ENCODE results near the gene AP2A2. TPM values are rescaled to one million over a fixed set of nuclear protein-coding genes. Genes with fewer than 3 reads are reported as not detected.

Gene AP2A2
- total RNA-seq, 2 donors from 2014 or later, result 99.0 to 109 TPM

GRCh38 chr11:991711-992307, 66.1 kb downstream of the AP2A2 start:
- H3K4me3 ChIP-seq, result no peak overlapping the region
- no peaks in the 10 kb centered on the region for H3K9me3 ChIP-seq
- H3K27ac ChIP-seq, result no peak overlapping the region
- no peaks in the 10 kb centered on the region for H3K27me3 ChIP-seq (replicated peaks; ENCODE audit: insufficient read depth)
- DNase-seq (ENCODE audit: low spot score) (no peak), ATAC-seq (ENCODE audit: insufficient number of reproducible peaks, low FRiP score, low read depth) (no peak)
- H3K36me3 ChIP-seq, result peaks cover 62% of the 10 kb centered on the region
- no peaks in the 10 kb centered on the region for H3K4me1 ChIP-seq (ENCODE audit: control insufficient read depth in 1 of 2, low read depth in 2 of 2)
- TF ChIP-seq CTCF (IDR thresholded peaks at IDR 0.05), result no peak

- Histone ChIP-seq H3K27ac (no peak overlapping the region), H3K4me1 (ENCODE audit: control insufficient read depth in 1 of 2, low read depth in 2 of 2) (no peaks in the 10 kb centered on the region), H3K9me3 (no peaks in the 10 kb centered on the region), H3K36me3 (peaks cover 58% of the 10 kb centered on the region), H3K4me3 (no peak overlapping the region), H3K27me3 (replicated peaks; ENCODE audit: insufficient read depth) (no peaks in the 10 kb centered on the region)
- TF ChIP-seq CTCF (IDR thresholded peaks at IDR 0.05), result no peak
- ATAC-seq (ENCODE audit: insufficient number of reproducible peaks, low FRiP score, low read depth), result no peak
- DNase-seq (ENCODE audit: low spot score), result no peak
These were observed 66.9 kb downstream of the AP2A2 start for GRCh38 chr11:992577-992976.

DNA sequence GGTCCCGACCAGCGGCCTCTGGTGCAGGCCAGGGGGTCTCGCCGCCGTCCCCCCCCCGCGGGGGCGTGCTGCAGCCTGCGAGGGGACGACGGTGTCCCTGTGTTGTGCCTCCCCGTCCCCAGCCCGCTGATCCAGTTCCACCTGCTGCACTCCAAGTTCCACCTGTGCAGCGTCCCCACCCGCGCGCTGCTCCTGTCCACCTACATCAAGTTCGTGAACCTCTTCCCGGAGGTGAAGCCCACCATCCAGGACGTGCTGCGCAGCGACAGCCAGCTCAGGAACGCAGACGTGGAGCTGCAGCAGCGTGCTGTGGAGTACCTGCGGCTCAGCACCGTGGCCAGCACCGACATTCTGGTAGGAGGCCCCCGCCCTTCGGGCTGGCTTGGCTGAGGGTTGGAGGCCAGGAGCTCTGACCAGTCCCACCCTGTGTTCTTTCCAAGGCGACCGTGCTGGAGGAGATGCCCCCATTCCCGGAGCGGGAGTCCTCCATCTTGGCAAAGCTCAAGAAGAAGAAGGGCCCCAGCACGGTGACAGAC, 68.0 kb downstream of the AP2A2 start:
- no peaks in the 10 kb centered on the region for H3K9me3 ChIP-seq
- no peak overlapping the region for H3K4me3 ChIP-seq
- no peak overlapping the region for H3K27ac ChIP-seq
- H3K4me1 ChIP-seq (ENCODE audit: control insufficient read depth in 1 of 2, low read depth in 2 of 2), result no peaks in the 10 kb centered on the region
- TF ChIP-seq CTCF (IDR thresholded peaks at IDR 0.05), result no peak
- H3K27me3 ChIP-seq (replicated peaks; ENCODE audit: insufficient read depth), result no peaks in the 10 kb centered on the region
- peaks cover 46% of the 10 kb centered on the region for H3K36me3 ChIP-seq
- no peak for DNase-seq (ENCODE audit: low spot score)
- no peak for ATAC-seq (ENCODE audit: insufficient number of reproducible peaks, low FRiP score, low read depth)

- H3K27me3 ChIP-seq (replicated peaks; ENCODE audit: insufficient read depth), result no peaks in the 10 kb centered on the region
- ATAC-seq (ENCODE audit: insufficient number of reproducible peaks, low FRiP score, low read depth), result no peak
These were observed 69.5 kb downstream of the AP2A2 start for GRCh38 chr11:995044-995751.

More at GRCh38 chr11:995044-995751, 69.5 kb downstream of the AP2A2 start:
- H3K27ac ChIP-seq, result no peak overlapping the region
- no peaks in the 10 kb centered on the region for H3K9me3 ChIP-seq
- H3K4me3 ChIP-seq, result no peak overlapping the region
- peaks cover 37% of the 10 kb centered on the region for H3K36me3 ChIP-seq
- H3K4me1 ChIP-seq (ENCODE audit: control insufficient read depth in 1 of 2, low read depth in 2 of 2), result no peaks in the 10 kb centered on the region
- no peak for TF ChIP-seq CTCF (IDR thresholded peaks at IDR 0.05)
- no peak for DNase-seq (ENCODE audit: low spot score)

Measured in thoracic aorta (tissue), 2 donors.